HG03066 (cell line): ENCODE data around the gene HAUS8.

Source experiments
- ATAC-seq: cut with Tn5 transposase; IDR thresholded peaks from one replicate; pipeline ENCODE4 v1.9.1; 2021; ENCODE audit warnings: low read depth; ENCODE audit not compliant: unreplicated experiment

Gene HAUS8

DNA sequence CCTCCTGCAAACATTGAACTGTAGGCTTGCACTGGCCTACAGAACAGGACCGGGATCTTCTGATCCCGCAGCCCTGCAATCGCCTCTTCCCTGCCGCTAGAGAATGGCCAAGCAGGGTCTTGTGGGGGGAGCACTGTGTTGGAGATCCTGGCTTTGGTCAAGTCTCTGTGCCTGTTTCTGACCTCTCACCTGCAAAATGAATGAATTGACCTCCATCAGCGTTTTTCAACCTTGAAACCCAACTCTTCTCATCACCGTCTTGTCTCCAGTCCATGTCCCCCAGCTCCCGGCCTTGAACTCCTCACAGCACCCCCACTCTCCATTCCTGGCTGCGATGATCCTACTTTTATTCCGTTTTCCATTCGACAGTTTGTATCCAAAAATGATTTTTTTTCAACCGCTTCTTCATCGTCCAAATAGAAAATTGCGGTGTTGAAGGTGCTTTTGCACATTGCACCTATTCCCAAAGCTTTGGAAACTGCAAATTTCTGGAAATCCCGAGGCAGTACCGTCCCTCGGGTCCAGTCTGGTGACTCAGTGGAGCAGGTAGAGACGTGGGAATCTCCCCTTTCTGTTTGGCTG lies 2.3 kb upstream of the HAUS8 start:
- no peak for ATAC-seq

DNA sequence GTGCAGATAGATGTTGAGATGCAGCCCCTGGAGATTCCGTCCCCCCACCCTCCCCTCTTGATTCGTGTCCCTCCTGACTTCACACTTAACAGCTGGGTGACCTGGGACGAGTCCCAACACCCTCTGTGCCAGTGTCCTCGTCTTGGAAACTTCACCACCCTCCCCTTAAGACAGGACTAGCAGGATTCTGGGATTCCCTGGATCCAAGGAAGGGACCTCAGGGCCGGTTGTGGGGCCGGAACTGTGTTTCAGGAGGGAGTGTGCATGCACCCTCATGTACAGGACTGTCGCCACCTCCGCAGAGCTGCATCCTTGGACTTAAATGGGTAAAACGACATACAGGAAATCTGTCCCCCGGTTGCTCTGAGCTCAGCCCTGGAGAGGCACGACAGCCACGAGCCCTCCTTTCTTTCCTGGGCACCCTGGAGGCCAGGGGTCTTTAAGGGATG lies 1.3 kb upstream of the HAUS8 start:
- no peak for ATAC-seq

DNA sequence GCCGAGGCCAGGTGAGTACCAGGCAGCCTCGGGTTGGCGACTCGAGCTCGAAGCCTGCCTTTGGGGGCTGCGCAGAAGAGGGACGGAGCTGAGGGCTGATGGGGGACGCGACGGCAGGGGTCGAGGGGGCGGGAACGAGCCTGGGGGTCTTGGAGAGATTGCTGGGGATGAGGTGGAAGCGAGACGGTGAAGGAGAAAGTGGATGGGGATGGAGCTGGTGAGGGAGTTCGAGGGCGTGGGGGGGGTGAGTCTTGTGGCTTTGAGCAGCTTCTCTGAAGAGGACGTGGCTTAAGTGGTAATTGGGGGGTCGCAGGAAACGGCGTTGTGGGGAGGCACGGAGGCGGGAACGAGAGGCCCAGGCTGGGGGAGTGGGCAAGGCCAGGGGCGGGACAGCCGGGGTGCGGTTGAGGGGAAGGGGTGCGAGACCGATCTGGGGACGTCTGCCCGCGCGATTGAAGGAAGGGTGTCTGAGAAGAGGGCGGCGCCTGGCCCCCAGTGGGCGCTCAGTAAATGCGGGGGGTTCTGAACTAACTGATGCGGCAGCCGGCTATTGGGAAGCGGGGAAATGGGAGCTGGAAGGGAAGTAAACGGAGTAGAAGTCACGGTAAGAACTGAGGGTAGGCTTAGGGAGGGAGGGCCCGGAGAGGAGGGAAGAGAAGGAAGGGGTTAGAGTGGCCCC lies 751 bp upstream of the HAUS8 start:
- no peak for ATAC-seq

DNA sequence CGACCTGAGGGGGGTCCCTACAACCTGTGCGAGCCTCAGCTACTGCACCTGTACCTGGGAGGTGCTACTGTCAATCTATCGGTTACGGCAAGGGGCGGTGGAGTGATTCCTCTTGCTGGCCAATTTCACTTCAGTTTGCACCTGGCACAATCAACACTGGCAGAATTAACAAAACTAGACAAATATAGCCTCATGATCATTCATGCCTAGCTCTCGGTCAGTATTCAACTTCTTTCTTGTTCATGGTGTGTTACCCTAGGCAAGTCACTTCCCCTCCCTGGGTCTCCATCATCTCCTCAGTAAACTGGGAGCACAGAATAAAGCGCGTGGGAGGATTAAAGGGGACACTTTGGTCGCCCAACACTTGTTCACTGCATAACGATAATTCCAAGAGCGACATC lies 618 bp downstream of the HAUS8 start:
- no peak for ATAC-seq

DNA sequence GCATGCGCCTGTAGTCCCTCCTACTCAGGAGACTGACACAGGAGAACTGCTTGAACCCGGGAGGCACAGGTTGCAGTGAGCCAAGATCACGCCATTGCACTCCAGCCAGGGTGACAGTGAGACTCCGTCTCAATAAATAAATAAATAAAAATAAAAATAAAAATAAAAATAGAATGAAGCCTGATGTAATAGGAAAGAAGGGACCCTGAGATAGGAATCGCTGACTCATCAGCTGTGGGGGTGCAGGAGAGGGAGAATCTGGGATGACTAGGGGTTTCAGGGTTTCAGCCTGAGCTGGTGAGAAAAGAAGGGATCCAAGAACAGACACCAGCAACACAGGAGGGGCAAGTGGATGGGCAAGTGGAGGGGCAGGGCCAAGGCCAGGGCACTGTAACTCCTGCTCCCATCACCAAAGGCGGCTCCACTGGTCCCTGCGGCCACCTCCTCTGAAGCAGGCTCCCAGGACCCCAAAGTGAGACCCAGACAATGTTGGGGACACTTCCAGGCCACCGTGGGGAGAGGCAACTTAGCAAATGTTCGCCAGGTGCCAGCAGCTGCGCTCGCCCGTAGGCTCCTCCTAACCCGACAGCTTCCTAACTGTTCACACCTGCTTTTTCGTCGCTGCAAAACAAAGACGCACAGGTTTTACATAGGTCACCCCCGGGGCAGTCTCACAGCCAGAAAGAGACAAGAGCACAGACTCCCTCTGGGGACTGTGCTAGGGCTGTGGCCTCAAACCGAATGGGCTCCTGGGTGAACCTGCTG lies 1.2 kb downstream of the HAUS8 start:
- no peak for ATAC-seq

DNA sequence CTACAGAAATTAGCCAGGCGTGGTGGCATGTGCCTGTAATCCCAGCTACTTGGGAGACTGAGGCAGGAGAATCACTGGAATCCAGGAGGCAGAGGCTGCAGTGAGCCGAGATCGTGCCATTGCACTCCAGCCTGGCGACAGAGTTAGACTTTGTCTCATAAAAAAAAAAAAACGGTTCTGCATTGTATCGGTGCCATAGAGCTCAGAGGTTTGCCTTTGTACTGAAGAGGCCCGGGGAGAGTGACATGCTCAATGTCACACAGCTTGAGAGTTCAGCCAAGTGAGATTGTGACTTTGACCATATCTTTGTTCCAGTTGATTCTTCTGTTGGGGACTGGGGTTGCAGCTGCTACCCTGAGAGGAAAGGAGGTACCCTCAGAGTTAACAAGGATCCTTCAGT lies 4.3 kb downstream of the HAUS8 start:
- no peak for ATAC-seq

DNA sequence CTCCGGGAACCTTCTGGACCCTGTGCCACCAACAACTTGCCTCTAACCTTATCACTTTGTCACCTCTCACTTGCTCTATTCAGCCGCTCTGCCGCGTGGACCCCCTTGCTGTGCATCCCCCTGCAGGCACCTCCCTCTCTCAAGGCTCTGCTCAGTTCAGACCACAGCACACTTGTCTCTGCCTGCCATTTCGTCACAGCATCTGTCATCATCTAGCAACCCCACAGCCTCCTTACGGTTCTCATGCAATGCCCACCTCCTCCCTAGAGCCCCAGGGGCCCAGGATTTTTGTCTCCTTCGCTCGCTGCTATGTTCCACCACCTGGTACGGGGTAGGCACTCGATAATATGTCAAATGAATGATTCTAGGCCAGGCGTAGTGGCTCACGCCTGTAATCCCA lies 4.8 kb downstream of the HAUS8 start:
- no peak for ATAC-seq

DNA sequence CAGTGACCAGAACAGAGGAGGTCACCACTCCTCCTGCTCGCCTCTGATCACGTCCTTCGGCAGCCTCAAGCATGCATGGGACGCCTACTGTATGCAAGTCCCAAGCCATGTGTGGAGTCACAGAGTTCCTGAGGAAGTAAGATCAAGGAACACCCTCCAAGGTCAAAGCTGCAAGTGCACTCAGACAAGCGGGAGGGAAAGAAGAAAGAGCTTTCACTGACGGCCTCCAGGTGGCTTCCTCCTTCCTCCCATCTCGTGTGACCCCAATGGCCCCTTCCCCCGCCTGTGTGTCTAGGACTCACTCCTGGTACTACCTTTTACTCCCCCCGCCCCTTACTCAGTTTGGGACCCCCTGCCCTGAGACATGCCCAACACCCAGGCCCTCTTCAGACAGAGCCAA lies 6.1 kb downstream of the HAUS8 start:
- no peak for ATAC-seq

DNA sequence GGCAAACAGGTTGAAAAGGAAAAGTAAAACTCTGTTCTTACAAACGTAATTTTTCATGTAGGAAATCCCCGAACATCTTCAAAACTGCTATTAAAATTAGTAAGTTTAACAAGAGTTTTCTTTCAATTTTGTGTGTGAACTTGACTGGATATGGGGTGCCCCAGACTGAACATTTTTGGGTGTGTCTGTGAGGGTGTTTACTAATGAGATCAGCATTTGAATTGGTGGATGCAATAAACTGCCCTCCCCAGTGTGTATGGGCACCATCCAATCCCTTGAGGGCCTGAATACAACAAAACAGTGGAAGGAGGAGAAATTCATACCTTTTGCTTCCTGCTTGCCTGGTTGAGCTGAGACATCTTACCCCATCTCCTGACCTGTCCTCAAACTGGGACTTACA lies 11.8 kb downstream of the HAUS8 start:
- no peak for ATAC-seq

DNA sequence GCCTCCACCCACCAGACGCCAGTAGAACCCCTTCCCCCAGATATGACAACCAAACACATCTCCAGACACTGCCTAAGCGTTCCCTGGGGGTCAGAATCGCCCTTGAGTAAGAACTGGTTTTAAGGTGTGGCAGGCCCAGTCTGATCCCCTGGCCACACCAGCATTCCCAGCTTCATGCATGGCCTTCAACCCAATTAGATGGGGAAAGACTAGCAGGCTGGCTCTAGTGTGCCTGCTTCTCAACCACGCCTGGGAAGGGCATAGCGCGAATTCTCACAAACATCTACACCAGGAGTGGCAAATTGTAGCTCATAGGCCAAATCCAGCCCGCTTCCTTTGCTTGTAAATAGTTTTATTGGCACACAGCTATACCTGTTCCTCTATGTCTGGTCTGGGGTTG lies 13.6 kb downstream of the HAUS8 start:
- ATAC-seq, result no peak

DNA sequence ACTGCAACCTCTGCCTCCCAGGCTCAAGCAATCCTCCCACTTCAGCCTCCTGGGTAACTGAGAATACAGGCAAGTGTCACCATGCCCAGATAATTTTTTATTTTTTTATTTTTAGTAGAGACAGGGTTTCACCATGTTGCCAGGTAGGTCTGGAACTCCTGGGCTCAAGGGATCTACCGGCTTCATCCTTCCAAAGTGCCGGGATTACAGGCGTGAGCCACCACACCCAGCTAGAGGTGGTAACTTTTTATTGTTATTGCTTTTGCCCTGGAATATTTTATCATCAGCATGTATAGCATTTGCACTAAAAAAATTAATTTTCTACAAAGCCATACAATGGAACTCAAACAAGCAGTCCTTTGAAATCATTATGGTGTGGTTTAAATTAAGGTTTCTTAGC lies 14.0 kb downstream of the HAUS8 start:
- ATAC-seq, result no peak

DNA sequence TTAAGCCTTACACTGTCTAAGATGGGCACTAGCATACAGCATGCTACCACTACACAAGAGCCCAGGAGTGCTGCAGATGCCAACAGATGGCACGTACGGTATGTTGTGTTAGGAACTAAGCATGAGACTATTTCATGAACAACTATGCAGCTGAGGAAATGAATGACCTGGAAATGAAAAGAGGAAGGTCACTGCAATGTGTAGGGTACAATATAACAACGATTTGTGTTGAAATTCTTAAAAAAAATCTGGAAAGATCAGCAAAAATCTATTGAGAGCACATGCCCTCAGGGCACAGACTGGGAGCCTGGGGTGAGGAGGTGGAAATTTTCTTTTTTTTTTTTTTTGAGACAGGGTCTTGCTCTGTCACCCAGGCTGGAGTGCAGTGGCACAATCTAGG lies 14.4 kb downstream of the HAUS8 start:
- no peak for ATAC-seq

DNA sequence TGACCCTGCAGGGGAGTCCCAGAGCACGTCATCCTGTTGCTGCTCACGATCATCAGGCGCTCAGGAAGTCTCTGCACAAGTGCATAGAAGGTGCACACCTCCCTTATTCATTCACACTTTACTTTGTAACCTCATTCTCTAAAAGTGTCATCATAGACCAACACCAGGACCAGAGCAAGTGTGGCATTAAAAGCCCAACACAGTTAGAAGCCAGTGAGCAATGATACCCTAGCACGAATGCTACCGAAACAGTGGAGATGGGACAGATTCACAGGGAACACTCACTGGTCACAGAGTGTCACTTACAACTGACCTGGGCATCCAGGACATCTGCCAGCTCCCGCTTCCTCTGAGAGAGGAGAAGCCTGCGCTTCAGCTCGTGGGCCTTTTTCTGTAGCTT lies 17.0 kb downstream of the HAUS8 start:
- no peak for ATAC-seq

DNA sequence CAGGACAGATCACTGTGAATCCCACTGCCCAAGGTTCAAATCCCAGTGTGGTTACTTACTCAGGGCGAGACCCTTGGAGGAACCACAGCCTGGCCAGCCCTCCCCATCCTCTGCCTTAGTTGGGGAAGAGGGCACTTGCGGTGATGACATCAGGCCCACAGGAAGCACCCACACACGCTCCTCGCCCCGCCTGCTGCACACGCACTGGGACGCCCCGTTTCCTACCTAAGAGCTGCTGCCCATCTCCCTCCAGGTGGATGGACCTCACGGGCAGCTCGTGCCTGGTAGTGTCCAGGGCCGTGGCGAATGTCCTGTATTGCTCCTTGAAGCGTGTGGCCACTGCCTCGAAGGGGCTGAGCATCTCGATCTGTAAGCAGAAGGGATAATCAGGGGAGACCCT lies 19.6 kb downstream of the HAUS8 start:
- no peak for ATAC-seq

DNA sequence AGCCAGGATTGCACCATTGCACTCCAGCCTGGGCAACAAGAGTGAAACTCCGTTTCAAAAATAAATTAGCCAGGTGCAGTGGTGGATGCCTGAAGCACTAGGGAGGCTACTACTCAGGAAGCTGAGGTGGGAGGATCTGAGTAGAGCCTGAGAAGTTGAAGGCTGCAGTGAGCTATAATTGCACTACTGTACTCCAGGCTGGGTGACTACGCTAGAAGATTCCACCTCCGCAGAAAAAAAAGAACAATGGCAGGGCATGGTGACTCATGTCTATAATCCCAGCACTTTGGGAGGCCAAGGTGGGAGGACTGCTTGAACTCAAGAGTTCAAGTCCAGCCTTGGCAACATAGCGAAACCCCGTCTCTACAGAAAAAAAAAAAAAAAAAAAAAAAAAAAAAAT lies 20.5 kb downstream of the HAUS8 start:
- no peak for ATAC-seq

DNA sequence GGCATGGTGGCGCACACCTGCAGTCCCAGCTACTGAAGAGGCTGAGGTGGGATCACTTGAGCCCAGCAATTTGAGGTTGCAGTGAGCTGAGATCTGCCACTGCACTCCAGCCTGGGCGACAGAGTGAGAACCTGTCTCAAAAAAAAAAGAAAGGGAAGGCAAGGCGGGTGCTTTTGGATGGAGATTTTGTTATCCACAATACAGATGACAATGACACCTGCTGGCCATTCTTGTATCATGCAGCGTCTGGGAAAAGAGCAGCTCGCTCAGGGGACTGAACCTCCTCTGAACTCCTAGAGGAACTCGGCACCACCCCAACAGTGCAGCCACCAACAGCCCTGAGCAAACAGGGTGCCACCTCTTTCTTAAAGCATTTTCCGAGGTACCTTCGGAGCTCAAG lies 22.8 kb downstream of the HAUS8 start:
- ATAC-seq, result no peak

DNA sequence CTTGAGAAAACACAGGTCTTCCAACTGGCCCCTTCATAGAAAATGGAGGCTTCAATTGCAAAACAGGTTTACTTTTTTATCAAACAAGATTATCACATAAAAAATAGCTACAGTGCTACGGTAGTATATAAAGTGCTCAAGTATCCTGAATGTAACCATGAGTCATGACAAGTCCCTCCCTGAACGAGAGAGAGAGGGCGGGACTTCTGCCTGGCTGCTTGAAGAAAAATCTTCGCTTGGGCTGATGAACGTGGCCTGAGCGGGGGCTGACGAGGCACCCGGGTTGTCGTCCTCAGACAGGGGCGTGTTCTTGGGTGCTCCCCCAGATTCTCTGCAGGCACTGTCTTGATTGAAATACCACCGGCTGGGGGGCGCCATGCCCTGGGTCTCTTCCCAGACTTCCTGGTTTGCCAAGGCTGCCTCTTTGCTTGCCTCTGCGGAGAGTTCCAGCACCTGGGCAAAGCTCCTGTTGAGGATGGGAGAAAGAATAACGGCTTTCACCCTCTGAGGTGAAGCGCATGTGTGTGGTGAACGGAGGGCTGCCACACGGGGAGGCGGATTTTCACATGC lies 25.5 kb downstream of the HAUS8 start:
- no peak for ATAC-seq

DNA sequence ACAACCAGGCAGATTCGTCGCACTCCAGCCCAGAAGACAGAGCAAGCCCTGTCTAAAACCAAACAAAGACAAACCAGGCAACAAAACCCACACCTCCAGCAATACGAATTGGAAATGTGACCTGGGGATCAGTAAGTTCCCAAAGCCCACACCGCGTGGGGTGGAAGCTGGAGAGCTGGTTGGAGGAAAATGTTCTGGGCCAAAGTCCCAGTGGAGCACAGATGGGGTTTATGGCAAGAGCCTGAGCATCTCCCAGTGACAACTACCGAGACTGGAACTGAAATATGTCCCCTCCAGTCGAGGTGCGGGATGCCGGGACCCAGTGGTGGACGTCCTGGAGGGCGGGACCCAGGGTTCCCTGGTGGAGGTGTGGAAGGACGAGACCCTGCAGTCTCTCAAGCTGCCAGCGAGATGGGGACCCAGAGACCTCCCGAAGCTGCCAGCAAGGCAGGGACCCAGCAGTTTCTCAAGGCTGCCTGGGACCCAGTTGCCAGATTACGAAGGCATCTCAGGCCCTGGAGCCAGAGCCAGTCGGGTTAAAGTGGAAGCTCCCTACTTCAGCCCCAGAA lies 26.3 kb downstream of the HAUS8 start:
- no peak for ATAC-seq

DNA sequence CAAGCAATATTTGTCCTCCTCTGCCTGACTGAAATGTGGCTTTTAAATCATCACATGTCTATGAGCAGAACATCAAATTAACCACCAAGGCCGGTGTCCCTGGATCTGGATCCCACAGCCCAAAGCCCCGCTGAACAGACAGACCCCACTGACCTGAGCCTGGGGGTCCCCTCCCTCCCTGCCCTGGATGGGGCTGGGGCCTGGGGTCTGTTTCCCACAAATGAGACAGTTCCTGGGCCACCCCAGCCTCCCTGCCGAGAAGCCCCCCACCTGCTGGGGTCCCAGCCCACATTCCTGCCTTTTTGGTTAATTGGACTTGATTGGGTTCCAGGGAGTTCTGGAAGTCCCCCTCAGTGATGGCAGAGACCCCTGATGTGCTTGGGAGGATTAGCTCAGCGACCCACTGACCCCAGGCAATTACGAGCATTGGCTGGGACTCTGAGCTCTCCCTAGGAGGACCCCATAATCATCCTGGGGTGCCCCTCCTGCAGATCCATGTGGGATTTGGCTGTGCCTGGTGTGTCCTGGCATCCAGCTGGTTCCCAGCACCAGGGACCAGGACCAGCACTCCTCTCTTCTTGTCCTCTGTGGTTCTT lies 29.2 kb downstream of the HAUS8 start:
- no peak for ATAC-seq

DNA sequence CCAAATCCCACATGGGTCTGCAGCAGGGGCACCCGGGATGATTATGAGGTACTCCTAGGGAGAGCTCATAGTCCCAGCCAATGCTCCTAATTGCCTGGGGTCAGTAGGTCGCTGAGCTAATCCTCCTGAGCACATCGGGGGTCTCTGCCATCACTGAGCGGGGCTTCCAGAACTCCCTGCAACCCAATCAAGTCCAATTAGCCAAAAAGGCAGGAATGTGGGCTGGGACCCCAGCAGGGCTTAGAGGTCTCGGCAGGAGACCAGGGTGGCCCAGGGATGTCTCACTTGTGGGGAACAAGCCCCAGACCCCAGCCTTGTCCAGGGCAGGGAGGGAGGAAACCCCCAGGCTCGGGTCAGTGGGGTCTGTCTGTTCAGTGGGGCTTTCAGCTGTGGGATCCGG lies 31.5 kb downstream of the HAUS8 start:
- ATAC-seq, result no peak

DNA sequence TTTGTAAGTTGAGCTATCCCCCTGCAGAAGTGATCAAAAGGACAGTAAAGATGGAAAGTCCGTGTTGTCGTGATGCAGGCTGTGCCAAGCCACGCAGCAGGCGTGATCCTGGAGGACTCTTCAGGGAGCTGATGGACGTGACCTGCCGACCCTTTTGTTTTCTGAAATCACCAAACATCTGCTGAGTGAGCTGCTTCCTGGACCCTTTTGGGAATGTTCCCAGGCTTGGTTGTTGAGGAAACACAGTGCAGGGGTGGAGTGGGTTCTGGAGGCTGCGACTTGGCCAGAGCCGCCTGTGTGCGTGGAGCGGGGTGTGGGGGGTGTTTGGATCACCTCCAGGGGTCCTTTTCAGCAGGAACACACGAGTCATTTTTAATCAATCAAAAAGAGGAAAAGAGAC lies 33.3 kb downstream of the HAUS8 start:
- ATAC-seq, result no peak
